CD8-positive, alpha-beta memory T cell (primary cell): ENCODE data around the gene IQSEC2. TPM values are rescaled to one million over a fixed set of nuclear protein-coding genes. Genes with fewer than 3 reads are reported as not detected.

Experiments used
- CTCF ChIA-PET: fragments of 350-600 bp; sonication (Branson Sonifier 250); formaldehyde crosslinking; loops from one replicate; lab custom pipeline; 2021; ENCODE audit warnings: antibody characterized with exemption; lab: Charles Lee
- POLR2A ChIA-PET: fragments of 350-600 bp; sonication (Branson Sonifier 250); formaldehyde crosslinking; loops from one replicate; lab custom pipeline; 2021; ENCODE audit warnings: antibody characterized with exemption; lab: Charles Lee
- DNase-seq, 5 donors: peaks; one replicate each; pipeline versions ENCODE4 v3.0.0 to v3.0.0-alpha.2; 2020 to 2022; ENCODE audit warnings: mixed read lengths in 1 of 5
- H3K27ac ChIP-seq: one replicate; pipeline ENCODE4 v1.7.0; 2013; ENCODE audit warnings: low read depth, mild to moderate bottlenecking, low read length, moderate library complexity
- H3K27me3 ChIP-seq: 2 replicates; pipeline ENCODE4 v1.7.0; 2013; ENCODE audit warnings: low read length, mild to moderate bottlenecking; ENCODE audit not compliant: insufficient read depth, poor library complexity, severe bottlenecking
- H3K36me3 ChIP-seq: 2 replicates; pipeline ENCODE4 v1.7.0; 2013; ENCODE audit warnings: mild to moderate bottlenecking, low read length, moderate library complexity; ENCODE audit not compliant: insufficient read depth
- H3K4me1 ChIP-seq: 2 replicates; pipeline ENCODE4 v1.7.0; 2013; ENCODE audit warnings: mild to moderate bottlenecking, low read length, moderate library complexity; ENCODE audit not compliant: insufficient read depth
- H3K4me3 ChIP-seq: 2 replicates; pipeline ENCODE4 v1.7.0; 2013; ENCODE audit warnings: mild to moderate bottlenecking, low read length
- H3K9me3 ChIP-seq: 2 replicates; pipeline ENCODE4 v1.7.0; 2013; ENCODE audit warnings: mild to moderate bottlenecking, low read length
- H3K27ac Mint-ChIP-seq, 8 donors: one replicate each; pipeline ENCODE4 v1.8.0; 2020 to 2021; ENCODE audit warnings: mixed read lengths in 8 of 8, mild to moderate bottlenecking in 6 of 8, inconsistent platforms in 3 of 8, moderate library complexity in 3 of 8
- H3K27me3 Mint-ChIP-seq, 2 donors: one replicate each; pipeline ENCODE4 v1.8.0; 2020 to 2021; ENCODE audit warnings: mixed read lengths in 2 of 2, mild to moderate bottlenecking in 1 of 2, moderate library complexity in 1 of 2
- H3K36me3 Mint-ChIP-seq, 3 donors: one replicate each; pipeline ENCODE4 v1.8.0; 2020 to 2021; ENCODE audit warnings: mixed read lengths in 3 of 3, inconsistent platforms in 1 of 3, mild to moderate bottlenecking in 1 of 3
- H3K4me1 Mint-ChIP-seq, 3 donors: one replicate each; pipeline ENCODE4 v1.8.0; 2020 to 2021; ENCODE audit warnings: mixed read lengths in 3 of 3, inconsistent platforms in 1 of 3, mild to moderate bottlenecking in 1 of 3
- H3K4me3 Mint-ChIP-seq, 7 donors: one replicate each; pipeline ENCODE4 v1.8.0; 2020 to 2021; ENCODE audit warnings: mixed read lengths in 7 of 7, mild to moderate bottlenecking in 6 of 7, moderate library complexity in 4 of 7, inconsistent platforms in 2 of 7
- H3K9me3 Mint-ChIP-seq, 5 donors: one replicate each; pipeline ENCODE4 v1.8.0; 2020 to 2022; ENCODE audit warnings: mixed read lengths in 5 of 5, mild to moderate bottlenecking in 3 of 5, moderate library complexity in 2 of 5, inconsistent platforms in 1 of 5
- polyA plus RNA-seq: library from polyadenylated mRNA; unstranded; fragments of 300-500 nt; fragmentation: Illumina TruSeq; gene quantifications from one replicate; pipeline ENCODE4 v1.2.3, GENCODE V29; 2021
- total RNA-seq, 2 experiments: library from RNA; stranded (reverse); gene quantifications; one replicate each; pipeline ENCODE4 v1.2.3, GENCODE V29; 2021

The IQSEC2 gene
- total and polyA plus RNA-seq, 3 experiments from 2014 or later, result 0.29 to 0.96 (median 0.35) TPM

DNA sequence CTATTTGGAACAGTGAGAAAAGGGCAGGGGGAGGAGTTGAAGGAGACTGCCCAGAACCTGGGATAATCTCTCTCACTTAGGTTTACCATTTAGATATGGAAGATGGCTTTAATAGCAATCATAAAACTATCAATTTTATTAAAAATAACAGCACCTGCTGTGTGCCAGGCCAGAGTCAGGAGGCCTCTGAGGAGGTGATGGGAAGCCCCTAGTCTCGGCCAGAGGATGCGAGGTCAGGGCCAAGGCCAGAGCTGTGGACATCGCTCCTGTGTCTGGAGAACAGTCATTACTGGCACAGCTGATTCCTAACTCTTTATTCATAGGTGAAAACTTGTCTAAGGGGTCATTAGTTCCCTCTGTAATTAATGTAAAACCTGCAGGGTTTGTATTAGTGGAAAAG, 4.2 kb upstream of the IQSEC2 start:
- Mint-ChIP-seq H3K27ac (peak overlapping the region in 3 of 8 donors; percentile 38 to 68 (median 66)), H3K4me1 (peaks cover 28 to 39% (median 34%) of the 10 kb centered on the region in 3 donors), H3K4me3 (no peak overlapping the region), H3K9me3 (no peaks in the 10 kb centered on the region), H3K27me3 (peaks cover 0 to 8% of the 10 kb centered on the region in 2 donors), H3K36me3 (no peaks in the 10 kb centered on the region)
- Histone ChIP-seq H3K9me3 (no peaks in the 10 kb centered on the region), H3K36me3 (no peaks in the 10 kb centered on the region), H3K4me3 (no peak overlapping the region), H3K27ac (no peak overlapping the region), H3K27me3 (no peaks in the 10 kb centered on the region), H3K4me1 (peaks cover 13% of the 10 kb centered on the region)
- no peak for DNase-seq
- ChIA-PET POLR2A (no interaction called here), CTCF (interaction anchor here (0.8 to 2.5 kb wide), 4 partner anchors 28 to 196 kb away, joined by 3 to 9 read pairs (median 5); no protein-coding TSS in a partner anchor)

DNA sequence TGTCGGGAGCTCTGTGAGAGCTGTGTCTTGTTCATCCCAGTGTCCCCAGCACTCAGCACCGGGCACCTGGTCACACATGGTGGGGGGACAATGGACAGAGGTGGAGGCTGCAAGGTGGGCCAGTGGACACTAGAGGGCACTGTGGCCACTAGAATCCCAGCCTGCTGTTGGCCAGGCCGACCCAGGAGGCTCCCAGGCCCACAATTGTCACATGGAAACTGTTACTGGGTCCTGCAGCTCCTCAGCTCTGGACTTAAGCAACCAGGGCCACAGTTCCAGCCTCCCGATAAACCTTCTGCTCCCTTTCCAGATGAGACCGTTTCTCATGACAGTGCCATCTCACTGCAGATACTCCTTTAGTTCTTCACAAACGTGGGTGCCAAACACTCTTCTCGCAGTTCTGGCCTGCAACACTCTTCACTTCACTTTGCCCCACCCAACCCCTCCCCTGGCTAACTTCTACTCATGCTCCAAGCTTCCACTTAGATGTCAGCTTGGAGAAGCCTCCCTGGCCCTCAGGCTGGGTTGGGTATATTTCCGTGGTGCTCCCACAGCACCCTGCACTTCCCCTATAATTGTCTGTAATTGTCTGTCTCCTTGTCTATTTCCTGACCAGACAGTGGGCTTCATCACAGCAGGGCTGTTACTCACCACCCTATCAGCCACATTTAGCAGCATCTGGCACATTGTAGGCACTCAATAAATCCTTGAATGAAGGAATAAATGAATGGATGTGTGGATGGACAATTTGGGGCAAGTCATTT, 3.5 kb upstream of the IQSEC2 start:
- H3K4me1 Mint-ChIP-seq, result peaks cover 33 to 45% (median 40%) of the 10 kb centered on the region in 3 donors
- CTCF ChIA-PET, result interaction anchor here (0.8 to 2.5 kb wide), 7 partner anchors 11 to 156 kb away, joined by 3 to 9 read pairs (median 4); no protein-coding TSS in a partner anchor
- DNase-seq, result peak; percentile 11 to 53 (median 38)
- no peak overlapping the region for H3K27ac ChIP-seq
- H3K36me3 ChIP-seq, result no peaks in the 10 kb centered on the region
- no peaks in the 10 kb centered on the region for H3K27me3 ChIP-seq
- H3K9me3 ChIP-seq, result no peaks in the 10 kb centered on the region
- no peaks in the 10 kb centered on the region for H3K36me3 Mint-ChIP-seq
- peaks cover 0 to 10% of the 10 kb centered on the region in 2 donors for H3K27me3 Mint-ChIP-seq
- peak overlapping the region in 1 of 7 donors; percentile 41 for H3K4me3 Mint-ChIP-seq
- peaks cover 0 to 3% (median 0%) of the 10 kb centered on the region in 5 donors for H3K9me3 Mint-ChIP-seq
- POLR2A ChIA-PET, result no interaction called here
- H3K4me1 ChIP-seq, result peaks cover 13% of the 10 kb centered on the region
- no peak overlapping the region for H3K4me3 ChIP-seq
- peak overlapping the region in 3 of 8 donors; percentile 38 to 68 (median 59) for H3K27ac Mint-ChIP-seq

GRCh38 chrX:53283567-53283966, 2.2 kb upstream of the IQSEC2 start:
- CTCF ChIA-PET, result interaction anchor here (0.5 to 2.5 kb wide), 7 partner anchors 10 to 164 kb away, joined by 3 to 9 read pairs (median 4); no protein-coding TSS in a partner anchor
- POLR2A ChIA-PET, result no interaction called here
- Histone ChIP-seq H3K27ac (no peak overlapping the region), H3K4me1 (peaks cover 13% of the 10 kb centered on the region), H3K36me3 (no peaks in the 10 kb centered on the region), H3K27me3 (no peaks in the 10 kb centered on the region), H3K4me3 (no peak overlapping the region), H3K9me3 (no peaks in the 10 kb centered on the region)
- peaks cover 31 to 36% (median 35%) of the 10 kb centered on the region in 3 donors for H3K4me1 Mint-ChIP-seq
- peaks cover 0 to 13% of the 10 kb centered on the region in 2 donors for H3K27me3 Mint-ChIP-seq
- H3K9me3 Mint-ChIP-seq, result peaks cover 0 to 3% (median 0%) of the 10 kb centered on the region in 5 donors
- H3K36me3 Mint-ChIP-seq, result no peaks in the 10 kb centered on the region
- peak overlapping the region in 1 of 8 donors; percentile 67 for H3K27ac Mint-ChIP-seq
- no peak overlapping the region for H3K4me3 Mint-ChIP-seq
- DNase-seq, result no peak

- no peak overlapping the region for H3K27ac ChIP-seq
- H3K36me3 ChIP-seq, result no peaks in the 10 kb centered on the region
- ChIA-PET CTCF (interaction anchor here (0.5 to 1.6 kb wide), 4 partner anchors 9 to 164 kb away, joined by 3 to 6 read pairs (median 4); no protein-coding TSS in a partner anchor), POLR2A (no interaction called here)
- H3K9me3 ChIP-seq, result no peaks in the 10 kb centered on the region
- Mint-ChIP-seq H3K27me3 (peaks cover 0 to 13% of the 10 kb centered on the region in 2 donors), H3K4me1 (peaks cover 26 to 31% (median 30%) of the 10 kb centered on the region in 3 donors), H3K4me3 (no peak overlapping the region), H3K36me3 (no peaks in the 10 kb centered on the region), H3K27ac (no peak overlapping the region), H3K9me3 (peaks cover 0 to 3% (median 0%) of the 10 kb centered on the region in 5 donors)
- H3K27me3 ChIP-seq, result no peaks in the 10 kb centered on the region
- H3K4me1 ChIP-seq, result peaks cover 9% of the 10 kb centered on the region
- DNase-seq, result no peak
- H3K4me3 ChIP-seq, result no peak overlapping the region
Measured at GRCh38 chrX:53283099-53283498, 1.7 kb upstream of the IQSEC2 start.

DNA sequence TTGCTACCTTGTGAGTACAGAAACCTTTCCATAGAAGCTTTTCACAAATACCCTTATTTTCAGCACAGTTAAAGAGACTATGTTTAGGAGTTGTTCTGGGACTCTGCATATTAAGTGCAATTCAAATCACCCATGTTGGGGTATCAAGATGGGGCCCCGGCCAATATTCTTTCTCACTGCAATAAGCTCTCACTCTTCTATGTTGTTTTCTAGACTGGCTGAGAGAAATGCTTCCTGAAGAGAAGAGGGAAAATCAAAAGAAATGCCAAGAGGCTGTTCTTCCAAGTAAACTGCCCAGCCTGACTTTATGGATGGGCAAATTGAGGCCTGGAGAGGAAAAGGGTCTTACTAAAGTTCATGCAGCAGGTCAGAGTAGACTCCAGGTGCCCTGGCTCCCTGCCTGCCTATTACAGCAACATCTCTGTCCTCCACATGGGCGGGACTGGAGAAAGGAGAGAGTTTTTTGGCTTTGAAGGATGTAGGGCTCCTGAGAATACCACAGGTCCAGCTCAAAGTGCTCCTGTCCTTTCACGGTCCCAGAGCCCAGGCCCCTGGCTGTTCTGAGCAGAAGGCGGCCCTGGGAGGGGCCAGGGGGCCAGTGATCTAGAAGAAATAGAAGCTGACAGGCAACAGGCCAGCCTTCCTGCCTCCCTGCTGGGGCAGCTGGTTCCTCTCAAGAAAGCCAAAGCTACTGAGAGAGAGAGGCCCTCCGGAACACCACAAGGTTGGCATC, 745 bp upstream of the IQSEC2 start:
- H3K27me3 Mint-ChIP-seq, result peaks cover 0 to 13% of the 10 kb centered on the region in 2 donors
- H3K27ac Mint-ChIP-seq, result no peak overlapping the region
- H3K36me3 ChIP-seq, result no peaks in the 10 kb centered on the region
- ChIA-PET POLR2A (no interaction called here), CTCF (no interaction called here)
- no peaks in the 10 kb centered on the region for H3K36me3 Mint-ChIP-seq
- H3K9me3 Mint-ChIP-seq, result peaks cover 0 to 3% (median 0%) of the 10 kb centered on the region in 5 donors
- H3K27me3 ChIP-seq, result no peaks in the 10 kb centered on the region
- peaks cover 3% of the 10 kb centered on the region for H3K4me1 ChIP-seq
- no peak overlapping the region for H3K4me3 Mint-ChIP-seq
- no peak overlapping the region for H3K4me3 ChIP-seq
- H3K27ac ChIP-seq, result no peak overlapping the region
- H3K9me3 ChIP-seq, result no peaks in the 10 kb centered on the region
- peaks cover 16 to 21% (median 20%) of the 10 kb centered on the region in 3 donors for H3K4me1 Mint-ChIP-seq
- no peak for DNase-seq

DNA sequence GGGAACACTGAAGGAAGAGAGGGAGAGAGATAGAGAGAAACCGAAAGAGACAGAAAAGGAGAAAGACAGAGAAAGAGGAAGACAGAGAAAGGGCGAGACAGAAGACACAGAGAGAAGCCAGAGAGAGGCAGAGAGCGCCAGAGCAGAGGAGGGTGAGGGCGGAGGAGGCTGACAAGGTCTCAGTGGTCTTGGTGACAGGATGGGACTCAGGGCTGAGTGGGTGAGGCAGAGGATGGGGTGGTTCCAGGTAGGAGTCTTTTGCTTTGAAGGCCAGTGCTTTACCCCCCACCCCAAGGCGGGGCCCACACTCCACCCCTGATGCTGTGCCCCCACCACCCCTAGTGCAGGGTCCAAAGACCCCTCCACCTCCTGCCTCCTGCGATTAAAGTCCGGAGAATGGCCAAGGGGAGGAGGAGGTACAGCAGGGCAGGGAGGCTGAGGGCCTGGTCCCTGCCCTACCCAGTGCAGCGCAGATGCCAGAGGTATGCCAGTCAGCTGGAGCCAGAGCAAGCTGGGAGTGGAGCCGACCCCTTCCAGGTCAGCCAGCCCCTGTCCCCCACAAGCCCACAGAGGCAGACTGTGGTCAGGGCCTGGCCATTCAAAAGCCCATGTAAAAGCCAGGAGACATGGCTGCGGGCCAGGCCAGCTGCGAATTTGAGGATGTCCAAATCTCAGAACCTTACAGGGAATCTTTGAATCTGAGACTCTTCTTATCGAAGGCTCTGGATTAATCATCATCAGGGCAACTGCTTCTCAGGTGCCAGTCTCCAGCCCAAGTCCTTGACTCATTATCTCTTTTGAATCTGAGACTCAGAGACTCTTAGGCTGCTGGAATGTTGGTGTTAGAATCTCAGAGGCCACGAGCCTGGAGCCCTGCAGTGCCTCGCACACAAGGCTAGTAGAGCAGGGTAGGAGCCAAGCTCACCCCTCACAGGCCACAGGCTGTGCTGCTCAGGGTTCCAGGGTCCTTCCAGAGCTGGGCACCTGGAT, 758 bp downstream of the IQSEC2 start:
- peaks cover 0 to 3% (median 0%) of the 10 kb centered on the region in 5 donors for H3K9me3 Mint-ChIP-seq
- H3K36me3 ChIP-seq, result no peaks in the 10 kb centered on the region
- no peaks in the 10 kb centered on the region for H3K4me1 ChIP-seq
- H3K27me3 Mint-ChIP-seq, result peaks cover 0 to 13% of the 10 kb centered on the region in 2 donors
- H3K4me1 Mint-ChIP-seq, result peaks cover 12 to 18% (median 12%) of the 10 kb centered on the region in 3 donors
- H3K27ac Mint-ChIP-seq, result peak overlapping the region in 3 of 8 donors; percentile 48 to 82 (median 50)
- peak overlapping the region in 5 of 7 donors; percentile 20 to 45 (median 43) for H3K4me3 Mint-ChIP-seq
- no peaks in the 10 kb centered on the region for H3K9me3 ChIP-seq
- no peaks in the 10 kb centered on the region for H3K27me3 ChIP-seq
- no peaks in the 10 kb centered on the region for H3K36me3 Mint-ChIP-seq
- POLR2A ChIA-PET, result interaction anchor here (0.5 kb wide), 1 partner anchor 731 kb away, joined by 9 read pairs; no protein-coding TSS in a partner anchor
- H3K27ac ChIP-seq, result peak overlapping the region; percentile 9
- CTCF ChIA-PET, result interaction anchor here (1.0 kb wide), 1 partner anchor 37 kb away, joined by 3 read pairs; no protein-coding TSS in a partner anchor
- no peak for DNase-seq
- no peak overlapping the region for H3K4me3 ChIP-seq
